H1 (cell line): ENCODE measurements around the gene CST11.

Experiments
- CTCF ChIP-seq, 3 experiments: IDR thresholded peaks; 1 replicate in 2 of 3; 2 replicates in 1 of 3; pipeline versions ENCODE4 v1.5.1 to v1.6.1; 2011; ENCODE audit warnings: low read length in 3 of 3, mild to moderate bottlenecking in 3 of 3, inconsistent platforms in 2 of 3, low read depth in 1 of 3, moderate library complexity in 1 of 3; ENCODE audit not compliant: insufficient read depth in 1 of 3; ENCODE audit errors: control extremely low read depth in 1 of 3
- EP300 ChIP-seq, 2 experiments: IDR thresholded peaks; 1 replicate in 1 of 2; 2 replicates in 1 of 2; pipeline ENCODE4 v1.6.1; 2011 to 2012; ENCODE audit warnings: low read depth in 2 of 2, low read length in 2 of 2, mild to moderate bottlenecking in 2 of 2, borderline replicate concordance in 1 of 2, inconsistent platforms in 1 of 2, moderate library complexity in 1 of 2

GRCh38 chr20:23419657-23419994 is 33.0 kb downstream of the CST11 start:
- TF ChIP-seq CTCF (IDR thresholded peaks at IDR 0.05; ENCODE audit: control extremely low read depth in 1 of 3, insufficient read depth in 1 of 3, low read depth in 1 of 3, low read length in 3 of 3) (no peak), EP300 (IDR thresholded peaks at IDR 0.05; ENCODE audit: borderline replicate concordance in 1 of 2, low read depth in 2 of 2, low read length in 2 of 2) (no peak)
